ENCODE measurements around the gene TNXB.
"Not testable (repeated sequence)": the region's sequence is repeated elsewhere in the genome, so short reads cannot be mapped to it uniquely, and the experiment has no call there.

The TNXB gene

DNA sequence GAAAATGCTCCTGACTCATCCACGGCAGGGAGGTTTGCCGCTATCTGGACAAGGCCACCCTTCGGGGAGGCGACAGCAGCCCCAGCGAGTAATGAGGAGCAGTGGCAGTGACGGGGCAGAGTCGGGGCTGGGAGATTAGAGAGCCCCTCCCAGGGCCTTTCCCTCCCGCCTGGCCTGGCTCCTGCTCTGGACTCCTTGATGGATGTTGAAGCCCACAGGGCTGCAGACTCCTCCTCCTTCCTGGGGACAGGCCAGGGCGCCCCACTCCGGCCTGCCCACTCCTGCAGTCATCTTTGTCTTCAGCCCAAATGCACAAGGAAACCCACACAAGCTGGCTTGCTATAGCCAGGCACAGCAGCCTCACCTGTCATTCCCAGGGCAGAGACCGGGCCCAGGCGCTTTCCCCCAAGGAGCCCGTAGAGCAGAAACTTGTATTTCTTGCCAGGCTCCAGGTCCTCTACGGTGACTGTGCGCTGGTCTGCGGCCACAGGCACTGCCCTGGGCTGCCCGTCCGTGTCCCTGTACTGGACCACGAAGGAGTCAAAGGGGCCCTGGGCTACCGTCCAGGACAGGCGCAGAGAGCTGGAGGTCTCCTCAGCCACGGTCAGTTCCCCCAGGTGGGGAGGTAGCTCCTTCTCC lies 63.2 kb downstream of the TNXB start:
- H3K9ac ChIP-seq (ENCODE audit: low read length): no peak overlapping the region
- H3K4me2 ChIP-seq (ENCODE audit: low read length): no peak overlapping the region
- TF ChIP-seq EZH2 (IDR thresholded peaks at IDR 0.05; ENCODE audit: borderline replicate concordance, low read length): no peak
- TF ChIP-seq, protein P1, sequence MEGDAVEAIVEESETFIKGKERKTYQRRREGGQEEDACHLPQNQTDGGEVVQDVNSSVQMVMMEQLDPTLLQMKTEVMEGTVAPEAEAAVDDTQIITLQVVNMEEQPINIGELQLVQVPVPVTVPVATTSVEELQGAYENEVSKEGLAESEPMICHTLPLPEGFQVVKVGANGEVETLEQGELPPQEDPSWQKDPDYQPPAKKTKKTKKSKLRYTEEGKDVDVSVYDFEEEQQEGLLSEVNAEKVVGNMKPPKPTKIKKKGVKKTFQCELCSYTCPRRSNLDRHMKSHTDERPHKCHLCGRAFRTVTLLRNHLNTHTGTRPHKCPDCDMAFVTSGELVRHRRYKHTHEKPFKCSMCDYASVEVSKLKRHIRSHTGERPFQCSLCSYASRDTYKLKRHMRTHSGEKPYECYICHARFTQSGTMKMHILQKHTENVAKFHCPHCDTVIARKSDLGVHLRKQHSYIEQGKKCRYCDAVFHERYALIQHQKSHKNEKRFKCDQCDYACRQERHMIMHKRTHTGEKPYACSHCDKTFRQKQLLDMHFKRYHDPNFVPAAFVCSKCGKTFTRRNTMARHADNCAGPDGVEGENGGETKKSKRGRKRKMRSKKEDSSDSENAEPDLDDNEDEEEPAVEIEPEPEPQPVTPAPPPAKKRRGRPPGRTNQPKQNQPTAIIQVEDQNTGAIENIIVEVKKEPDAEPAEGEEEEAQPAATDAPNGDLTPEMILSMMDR (IDR thresholded peaks at IDR 0.05; ENCODE audit: low read length): no peak
- H3K9me3 ChIP-seq (ENCODE audit: low read length): no peaks in the 10 kb centered on the region
- no peaks in the 10 kb centered on the region for H4K20me1 ChIP-seq (ENCODE audit: insufficient read depth, low read length)
- H3K27me3 ChIP-seq (ENCODE audit: insufficient read depth, low read length): no peaks in the 10 kb centered on the region
- no peak overlapping the region for H3K27ac ChIP-seq (ENCODE audit: low read depth, low read length, poor library complexity, severe bottlenecking)
- H3K4me3 ChIP-seq (ENCODE audit: low read depth, low read length, poor library complexity, severe bottlenecking): no peak overlapping the region
- no peak overlapping the region for H2AFZ ChIP-seq (ENCODE audit: low read length)
- H3K79me2 ChIP-seq (ENCODE audit: insufficient read depth, low read length): no peaks in the 10 kb centered on the region
- no peaks in the 10 kb centered on the region for H3K9me2 ChIP-seq (ENCODE audit: low read depth, low read length)
- H3K4me1 ChIP-seq (ENCODE audit: insufficient read depth, low read length, severe bottlenecking): no peaks in the 10 kb centered on the region
- no peaks in the 10 kb centered on the region for H3K36me3 ChIP-seq (ENCODE audit: insufficient read depth, low read length)
- H3F3A ChIP-seq (ENCODE audit: insufficient read depth, low read length): no peaks in the 10 kb centered on the region

DNA sequence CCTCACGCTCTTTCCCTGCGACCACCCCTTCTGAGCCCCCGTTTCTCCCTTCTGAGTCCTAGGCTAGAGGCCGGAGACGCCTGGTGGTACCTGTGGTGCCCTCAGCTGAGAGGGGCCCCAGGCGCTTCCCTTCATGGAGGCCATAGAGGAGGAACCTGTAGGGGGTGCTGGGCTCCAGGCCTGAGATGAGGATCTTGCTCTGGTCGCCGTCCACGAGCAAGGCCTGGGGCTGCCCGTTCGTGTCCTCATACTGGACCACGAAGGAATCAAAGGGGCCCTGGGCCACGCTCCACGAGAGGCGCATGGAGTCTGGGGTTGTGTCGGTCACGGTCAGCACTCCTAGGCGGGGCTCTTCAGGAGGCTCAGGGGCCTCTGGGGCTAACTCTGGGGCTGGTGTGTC lies 64.2 kb downstream of the TNXB start:
- H4K20me1 ChIP-seq (ENCODE audit: insufficient read depth, low read length); H3K9me2 ChIP-seq (ENCODE audit: low read depth, low read length); H3K27me3 ChIP-seq (ENCODE audit: insufficient read depth, low read length); H2AFZ ChIP-seq (ENCODE audit: low read length); H3K9ac ChIP-seq (ENCODE audit: low read length); H3F3A ChIP-seq (ENCODE audit: insufficient read depth, low read length); H3K9me3 ChIP-seq (ENCODE audit: low read length); H3K4me2 ChIP-seq (ENCODE audit: low read length); H3K4me1 ChIP-seq (ENCODE audit: insufficient read depth, low read length, severe bottlenecking); H3K36me3 ChIP-seq (ENCODE audit: insufficient read depth, low read length); H3K27ac ChIP-seq (ENCODE audit: low read depth, low read length, poor library complexity, severe bottlenecking); H3K79me2 ChIP-seq (ENCODE audit: insufficient read depth, low read length); H3K4me3 ChIP-seq (ENCODE audit: low read depth, low read length, poor library complexity, severe bottlenecking): not testable (repeated sequence)

DNA sequence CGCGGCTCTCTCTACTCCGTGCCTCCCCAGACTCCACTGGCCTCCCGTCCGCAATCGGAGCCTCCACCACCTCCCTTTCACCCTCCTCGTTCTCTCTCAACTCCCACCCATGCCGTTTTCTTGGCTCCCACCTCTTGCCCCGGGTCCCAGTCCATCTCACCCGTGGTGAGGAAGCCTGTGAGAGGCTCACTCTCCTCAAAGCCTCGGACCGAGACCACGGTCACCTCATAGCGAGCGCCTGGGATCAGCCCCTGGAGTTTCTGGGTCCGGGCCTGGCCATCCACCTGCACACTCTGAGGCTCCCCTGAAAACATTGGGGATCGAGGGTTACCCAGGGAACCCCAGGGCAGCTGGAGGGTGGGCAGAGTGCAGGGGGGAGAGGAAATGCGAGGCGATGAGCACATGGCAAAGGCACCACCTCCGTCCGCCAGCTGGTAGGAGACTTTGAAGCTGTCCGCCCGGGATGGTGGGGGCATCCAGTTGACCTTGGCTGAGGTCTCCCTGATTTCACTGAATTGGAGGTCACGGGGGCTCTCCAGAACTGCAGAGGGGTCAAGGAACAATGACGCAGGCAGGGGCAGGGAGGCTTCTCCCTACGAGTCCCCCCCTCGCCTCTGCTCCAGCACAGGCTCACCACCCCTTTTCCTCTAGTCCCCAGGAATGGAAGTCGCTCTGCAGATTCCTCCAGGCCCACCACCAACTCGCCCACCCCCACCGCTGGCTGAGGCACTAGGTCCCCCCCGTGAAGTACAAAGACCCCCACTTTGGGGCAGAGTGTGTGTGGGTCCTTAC lies 65.4 kb downstream of the TNXB start:
- not testable (repeated sequence) for H3K36me3 ChIP-seq (ENCODE audit: insufficient read depth, low read length); H4K20me1 ChIP-seq (ENCODE audit: insufficient read depth, low read length); H3K9ac ChIP-seq (ENCODE audit: low read length); H3K27me3 ChIP-seq (ENCODE audit: insufficient read depth, low read length); H3K4me1 ChIP-seq (ENCODE audit: insufficient read depth, low read length, severe bottlenecking); H3K4me2 ChIP-seq (ENCODE audit: low read length); H2AFZ ChIP-seq (ENCODE audit: low read length); H3K9me3 ChIP-seq (ENCODE audit: low read length); H3K79me2 ChIP-seq (ENCODE audit: insufficient read depth, low read length); H3K4me3 ChIP-seq (ENCODE audit: low read depth, low read length, poor library complexity, severe bottlenecking); H3K27ac ChIP-seq (ENCODE audit: low read depth, low read length, poor library complexity, severe bottlenecking); H3K9me2 ChIP-seq (ENCODE audit: low read depth, low read length); H3F3A ChIP-seq (ENCODE audit: insufficient read depth, low read length)

DNA sequence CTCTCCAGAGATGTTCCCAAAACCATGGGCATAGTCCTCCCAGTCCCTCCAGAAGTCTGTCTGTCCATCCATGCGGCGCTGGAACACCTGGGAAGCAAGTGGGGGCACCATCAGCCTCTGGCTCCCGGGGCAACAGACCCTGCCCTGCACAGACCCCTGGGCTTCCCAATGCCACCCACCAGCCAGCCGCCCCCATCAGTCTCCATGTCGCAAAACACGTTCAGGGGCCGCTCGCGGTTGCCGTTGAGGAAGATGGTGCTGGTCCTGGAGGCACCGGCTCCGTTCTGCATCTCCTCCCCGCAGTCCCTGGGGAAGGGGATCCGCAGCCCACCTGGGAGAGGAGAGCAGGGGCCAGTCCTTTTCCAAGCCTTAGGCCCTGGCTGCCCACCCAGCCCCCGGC lies 66.9 kb downstream of the TNXB start:
- H3K27me3 ChIP-seq (ENCODE audit: insufficient read depth, low read length); H2AFZ ChIP-seq (ENCODE audit: low read length); H3K36me3 ChIP-seq (ENCODE audit: insufficient read depth, low read length); H3K27ac ChIP-seq (ENCODE audit: low read depth, low read length, poor library complexity, severe bottlenecking); H4K20me1 ChIP-seq (ENCODE audit: insufficient read depth, low read length); H3K79me2 ChIP-seq (ENCODE audit: insufficient read depth, low read length); H3K4me2 ChIP-seq (ENCODE audit: low read length); H3K4me3 ChIP-seq (ENCODE audit: low read depth, low read length, poor library complexity, severe bottlenecking); H3F3A ChIP-seq (ENCODE audit: insufficient read depth, low read length); H3K4me1 ChIP-seq (ENCODE audit: insufficient read depth, low read length, severe bottlenecking); H3K9me2 ChIP-seq (ENCODE audit: low read depth, low read length); H3K9ac ChIP-seq (ENCODE audit: low read length); H3K9me3 ChIP-seq (ENCODE audit: low read length): not testable (repeated sequence)

DNA sequence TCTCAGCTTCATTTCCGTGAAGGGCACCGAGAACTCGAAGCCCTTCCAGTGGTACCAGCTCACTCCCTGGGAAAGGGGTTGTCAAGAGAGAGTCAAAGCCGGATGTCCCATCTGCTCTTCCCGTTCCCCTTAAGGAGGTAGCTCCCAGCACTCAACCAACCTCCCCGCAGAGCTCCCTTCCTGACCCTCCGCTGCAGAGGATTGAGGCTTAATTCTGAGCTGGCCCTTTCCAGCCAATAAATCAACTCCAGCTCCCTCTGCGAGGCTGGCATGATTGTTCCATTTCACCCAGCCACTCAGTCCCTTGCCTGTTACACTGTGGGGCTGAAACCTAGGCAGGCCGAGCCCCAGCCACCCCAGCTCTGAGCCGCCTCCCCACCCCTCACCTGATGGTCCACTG lies 67.8 kb downstream of the TNXB start:
- H3K36me3 ChIP-seq (ENCODE audit: insufficient read depth, low read length); H2AFZ ChIP-seq (ENCODE audit: low read length); H3F3A ChIP-seq (ENCODE audit: insufficient read depth, low read length); H3K79me2 ChIP-seq (ENCODE audit: insufficient read depth, low read length); H3K4me3 ChIP-seq (ENCODE audit: low read depth, low read length, poor library complexity, severe bottlenecking); H3K4me1 ChIP-seq (ENCODE audit: insufficient read depth, low read length, severe bottlenecking); H3K9me3 ChIP-seq (ENCODE audit: low read length); H3K9ac ChIP-seq (ENCODE audit: low read length); H4K20me1 ChIP-seq (ENCODE audit: insufficient read depth, low read length); H3K4me2 ChIP-seq (ENCODE audit: low read length); H3K9me2 ChIP-seq (ENCODE audit: low read depth, low read length); H3K27ac ChIP-seq (ENCODE audit: low read depth, low read length, poor library complexity, severe bottlenecking); H3K27me3 ChIP-seq (ENCODE audit: insufficient read depth, low read length): not testable (repeated sequence)

DNA sequence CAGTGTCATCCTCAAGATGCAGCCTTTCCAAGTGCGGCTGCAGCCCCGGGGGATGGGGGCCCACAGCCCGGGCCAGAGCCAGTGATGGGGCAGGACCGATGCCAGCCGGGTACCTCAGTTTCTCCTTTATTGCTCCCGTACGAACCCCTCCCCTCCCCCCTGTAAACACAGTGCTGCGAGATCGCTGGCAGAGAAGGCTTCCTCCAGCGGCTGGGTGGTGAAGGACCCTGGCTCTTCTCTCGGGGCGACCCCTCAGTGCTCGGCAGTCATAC lies 68.2 kb downstream of the TNXB start:
- H3K4me1 ChIP-seq (ENCODE audit: insufficient read depth, low read length, severe bottlenecking); H3K9me3 ChIP-seq (ENCODE audit: low read length); H3K79me2 ChIP-seq (ENCODE audit: insufficient read depth, low read length); H3K4me3 ChIP-seq (ENCODE audit: low read depth, low read length, poor library complexity, severe bottlenecking); H2AFZ ChIP-seq (ENCODE audit: low read length); H3K36me3 ChIP-seq (ENCODE audit: insufficient read depth, low read length); H3K9me2 ChIP-seq (ENCODE audit: low read depth, low read length); H3K27me3 ChIP-seq (ENCODE audit: insufficient read depth, low read length); H3F3A ChIP-seq (ENCODE audit: insufficient read depth, low read length); H3K4me2 ChIP-seq (ENCODE audit: low read length); H4K20me1 ChIP-seq (ENCODE audit: insufficient read depth, low read length); H3K9ac ChIP-seq (ENCODE audit: low read length); H3K27ac ChIP-seq (ENCODE audit: low read depth, low read length, poor library complexity, severe bottlenecking): not testable (repeated sequence)
